NCI-H2227 (cell line): ENCODE data around the gene MZT2B.
"Not testable (repeated sequence)": the region's sequence is repeated elsewhere in the genome, so short reads cannot be mapped to it uniquely, and the experiment has no call there.

ENCODE experiments used
- DNase-seq: peaks from one replicate; lab custom pipeline; 2025; ENCODE audit not compliant: unreplicated experiment; lab: John Stamatoyannopoulos, UW

Gene MZT2B

GRCh38 chr2:130169896-130170295 lies 12.2 kb upstream of the MZT2B start:
- DNase-seq = no peak

GRCh38 chr2:130174866-130175265 lies 7.2 kb upstream of the MZT2B start:
- DNase-seq = not testable (repeated sequence)

- DNase-seq = not testable (repeated sequence)
Observed at GRCh38 chr2:130180404-130181324, 1.4 kb upstream of the MZT2B start.

GRCh38 chr2:130181325-130181879 lies 660 bp upstream of the MZT2B start, which contains the start of gene SMPD4:
TSS of gene SMPD4 (minus strand) at chr2:130181602. CDS start at chr2:130176592, 5,010 bp downstream.
- peak; percentile 100 for DNase-seq

GRCh38 chr2:130182826-130183511 lies 907 bp downstream of the MZT2B start:
- DNase-seq = peak; percentile 31

- DNase-seq = peak; percentile 82
Observed at GRCh38 chr2:130183512-130184373, 1.7 kb downstream of the MZT2B start.

- no peak for DNase-seq
Observed at GRCh38 chr2:130185436-130185835, 3.4 kb downstream of the MZT2B start.

GRCh38 chr2:130185896-130186295 lies 3.8 kb downstream of the MZT2B start:
- no peak for DNase-seq

GRCh38 chr2:130186391-130186790 lies 4.3 kb downstream of the MZT2B start:
- DNase-seq = no peak

- DNase-seq = no peak
Observed at GRCh38 chr2:130187268-130187667, 5.2 kb downstream of the MZT2B start.

- DNase-seq = not testable (repeated sequence)
Observed at GRCh38 chr2:130187859-130188792, 6.1 kb downstream of the MZT2B start.

GRCh38 chr2:130188958-130189357 lies 6.9 kb downstream of the MZT2B start:
- not testable (repeated sequence) for DNase-seq

GRCh38 chr2:130190237-130190636 lies 8.2 kb downstream of the MZT2B start:
- no peak for DNase-seq

GRCh38 chr2:130191319-130191718 lies 9.3 kb downstream of the MZT2B start:
- DNase-seq = not testable (repeated sequence)

GRCh38 chr2:130192451-130192850 lies 10.4 kb downstream of the MZT2B start:
- DNase-seq = not testable (repeated sequence)

- DNase-seq = not testable (repeated sequence)
Observed at GRCh38 chr2:130193824-130194223, 11.8 kb downstream of the MZT2B start.

- not testable (repeated sequence) for DNase-seq
Observed at GRCh38 chr2:130195089-130195635, 13.1 kb downstream of the MZT2B start.

GRCh38 chr2:130196052-130196451 lies 14.0 kb downstream of the MZT2B start:
- DNase-seq = not testable (repeated sequence)

GRCh38 chr2:130198343-130198742 lies 16.3 kb downstream of the MZT2B start, which contains the start of gene TUBA3E:
TSS of gene TUBA3E (minus strand) at chr2:130198439. CDS start at chr2:130198360, 79 bp downstream.
- DNase-seq = no peak
